PC-9 (cell line): Measurements from ENCODE around the gene OR5B21. TPM values are rescaled to one million over a fixed set of nuclear protein-coding genes. Genes with fewer than 3 reads are reported as not detected.

Experiments used
- BruUV-seq: library from RNA; stranded (reverse); fragments of 400-500 nt; replicated peaks from 2 replicates; lab custom pipeline; 2021; lab: Mats Ljungman, UMichigan
- CTCF ChIA-PET: fragments of 300-600 bp; sonication (Branson Sonifier 250); formaldehyde crosslinking; loops from one replicate; lab custom pipeline; 2022; ENCODE audit warnings: antibody characterized with exemption; lab: Charles Lee
- POLR2A ChIA-PET: fragments of 300-600 bp; sonication (Branson Sonifier 250); formaldehyde crosslinking; loops from one replicate; lab custom pipeline; 2022; ENCODE audit warnings: antibody characterized with exemption; ENCODE audit not compliant: unreplicated experiment; lab: Charles Lee
- DNase-seq, 2 experiments: peaks; one replicate each; pipeline versions ENCODE4 v3.0.0 to v3.0.0-alpha.2; 2015 to 2022; ENCODE audit warnings: mixed read lengths in 1 of 2
- H2AFZ ChIP-seq: fragments of 200-600 bp; sonication (generic); 2 replicates; pipeline ENCODE4 v1.8.1; 2017; ENCODE audit warnings: antibody characterized with exemption
- H3F3A ChIP-seq: fragments of 200-600 bp; sonication (generic); 2 replicates; pipeline ENCODE4 v1.8.1; 2017; ENCODE audit warnings: antibody characterized with exemption, mild to moderate bottlenecking, low read depth; ENCODE audit not compliant: insufficient read depth
- H3K27ac ChIP-seq: fragments of 200-600 bp; sonication (generic); 2 replicates; pipeline ENCODE4 v1.6.1; 2016; ENCODE audit warnings: mixed run types
- H3K27me3 ChIP-seq: fragments of 200-600 bp; sonication (generic); 2 replicates; pipeline ENCODE4 v1.6.1; 2016; ENCODE audit warnings: low read depth, mixed run types; ENCODE audit not compliant: insufficient read depth
- H3K36me3 ChIP-seq: fragments of 200-600 bp; sonication (generic); 2 replicates; pipeline ENCODE4 v1.6.1; 2016; ENCODE audit warnings: low read depth, mixed run types
- H3K4me1 ChIP-seq: fragments of 200-600 bp; sonication (generic); replicated peaks from 2 replicates; pipeline ENCODE4 v1.6.1; 2016; ENCODE audit warnings: mixed run types; ENCODE audit not compliant: insufficient read depth
- H3K4me2 ChIP-seq: fragments of 200-600 bp; sonication (generic); 2 replicates; pipeline ENCODE4 v1.6.1; 2017; ENCODE audit warnings: mixed run types
- H3K4me3 ChIP-seq: fragments of 200-600 bp; sonication (generic); 2 replicates; pipeline ENCODE4 v1.6.1; 2016; ENCODE audit warnings: mixed run types
- H3K79me2 ChIP-seq: fragments of 200-600 bp; sonication (generic); 2 replicates; pipeline ENCODE4 v1.6.1; 2017; ENCODE audit warnings: low read depth, mixed run types
- H3K9me2 ChIP-seq: fragments of 200-600 bp; sonication (generic); 2 replicates; pipeline ENCODE4 v1.8.1; 2017; ENCODE audit warnings: mild to moderate bottlenecking; ENCODE audit not compliant: insufficient read depth
- H3K9me3 ChIP-seq: fragments of 200-600 bp; sonication (generic); 2 replicates; pipeline ENCODE4 v1.8.1; 2016; ENCODE audit warnings: low read depth; ENCODE audit not compliant: insufficient read depth
- H4K20me1 ChIP-seq: fragments of 200-600 bp; sonication (generic); 2 replicates; pipeline ENCODE4 v1.8.1; 2017; ENCODE audit not compliant: insufficient read depth
- EZH2 ChIP-seq: fragments of 200-600 bp; sonication (generic); IDR thresholded peaks from 2 replicates; pipeline ENCODE4 v1.8.0; 2017; ENCODE audit warnings: antibody characterized with exemption, low read depth
- intact Hi-C: fragments of 100-400 bp; cut with micrococcal nuclease; formaldehyde crosslinking; loops from one replicate; pipeline ENCODE4 v1.10.0; 2022; ENCODE audit not compliant: unreplicated experiment
- total RNA-seq: library from RNA; stranded (reverse); gene quantifications from 2 replicates; pipeline ENCODE4 v1.2.3, GENCODE V29; 2021
- TF ChIP-seq, protein P1 (sequence below): fragments of 200-600 bp; sonication (generic); conservative IDR thresholded peaks from 2 replicates; pipeline ENCODE4 v1.6.1; 2017; ENCODE audit warnings: mixed run types, antibody characterized with exemption, mild to moderate bottlenecking, moderate library complexity

The OR5B21 gene
- total RNA-seq, 1 experiment from 2014 or later, result not detected

GRCh38 chr11:58490827-58491226, 17.1 kb downstream of the OR5B21 start:
- Histone ChIP-seq H3K79me2 (no peaks in the 10 kb centered on the region), H2AFZ (no peak overlapping the region), H4K20me1 (no peaks in the 10 kb centered on the region), H3K27ac (no peak overlapping the region), H3F3A (no peaks in the 10 kb centered on the region), H3K27me3 (no peaks in the 10 kb centered on the region), H3K4me3 (no peak overlapping the region), H3K36me3 (no peaks in the 10 kb centered on the region), H3K9me2 (no peaks in the 10 kb centered on the region), H3K4me2 (no peak overlapping the region), H3K9me3 (no peaks in the 10 kb centered on the region), H3K4me1 (no peaks in the 10 kb centered on the region)
- intact Hi-C loops, result no loop called here
- ChIA-PET POLR2A (no interaction called here), CTCF (no interaction called here)
- BruUV-seq, result no TSS peak
- no peak for DNase-seq
- TF ChIP-seq, protein P1, sequence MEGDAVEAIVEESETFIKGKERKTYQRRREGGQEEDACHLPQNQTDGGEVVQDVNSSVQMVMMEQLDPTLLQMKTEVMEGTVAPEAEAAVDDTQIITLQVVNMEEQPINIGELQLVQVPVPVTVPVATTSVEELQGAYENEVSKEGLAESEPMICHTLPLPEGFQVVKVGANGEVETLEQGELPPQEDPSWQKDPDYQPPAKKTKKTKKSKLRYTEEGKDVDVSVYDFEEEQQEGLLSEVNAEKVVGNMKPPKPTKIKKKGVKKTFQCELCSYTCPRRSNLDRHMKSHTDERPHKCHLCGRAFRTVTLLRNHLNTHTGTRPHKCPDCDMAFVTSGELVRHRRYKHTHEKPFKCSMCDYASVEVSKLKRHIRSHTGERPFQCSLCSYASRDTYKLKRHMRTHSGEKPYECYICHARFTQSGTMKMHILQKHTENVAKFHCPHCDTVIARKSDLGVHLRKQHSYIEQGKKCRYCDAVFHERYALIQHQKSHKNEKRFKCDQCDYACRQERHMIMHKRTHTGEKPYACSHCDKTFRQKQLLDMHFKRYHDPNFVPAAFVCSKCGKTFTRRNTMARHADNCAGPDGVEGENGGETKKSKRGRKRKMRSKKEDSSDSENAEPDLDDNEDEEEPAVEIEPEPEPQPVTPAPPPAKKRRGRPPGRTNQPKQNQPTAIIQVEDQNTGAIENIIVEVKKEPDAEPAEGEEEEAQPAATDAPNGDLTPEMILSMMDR, result no peak
- TF ChIP-seq EZH2, result no peak

DNA sequence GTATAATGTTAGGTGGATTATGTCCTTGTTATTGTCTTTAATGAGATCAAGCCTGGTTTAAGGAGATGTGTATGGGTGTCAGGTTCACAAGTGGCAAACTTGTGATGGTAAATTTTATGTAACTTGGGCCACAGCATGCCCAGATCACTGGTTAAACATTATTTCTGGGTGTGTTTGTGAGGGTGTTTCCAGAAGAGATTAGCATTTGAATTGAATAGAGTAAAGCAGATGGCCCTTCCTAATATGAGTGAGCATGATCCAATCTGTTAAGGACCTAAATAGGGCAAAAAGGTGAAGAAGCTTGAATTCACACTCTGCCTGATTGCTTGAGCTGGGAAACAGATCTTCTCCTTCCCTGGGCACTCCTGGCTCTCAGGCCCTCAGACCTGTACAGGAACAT, 20.7 kb downstream of the OR5B21 start:
- no peak for DNase-seq
- TF ChIP-seq, protein P1, result no peak
- no peak for TF ChIP-seq EZH2
- no peak overlapping the region for H3K4me2 ChIP-seq
- no peaks in the 10 kb centered on the region for H3K36me3 ChIP-seq
- ChIA-PET POLR2A (no interaction called here), CTCF (no interaction called here)
- BruUV-seq, result no TSS peak
- H3K9me3 ChIP-seq, result no peaks in the 10 kb centered on the region
- no peak overlapping the region for H2AFZ ChIP-seq
- H3F3A ChIP-seq, result no peaks in the 10 kb centered on the region
- H4K20me1 ChIP-seq, result no peaks in the 10 kb centered on the region
- no peaks in the 10 kb centered on the region for H3K9me2 ChIP-seq
- no peaks in the 10 kb centered on the region for H3K27me3 ChIP-seq
- no peak overlapping the region for H3K4me3 ChIP-seq
- intact Hi-C loops, result no loop called here
- H3K4me1 ChIP-seq, result no peaks in the 10 kb centered on the region
- no peak overlapping the region for H3K27ac ChIP-seq
- H3K79me2 ChIP-seq, result no peaks in the 10 kb centered on the region

DNA sequence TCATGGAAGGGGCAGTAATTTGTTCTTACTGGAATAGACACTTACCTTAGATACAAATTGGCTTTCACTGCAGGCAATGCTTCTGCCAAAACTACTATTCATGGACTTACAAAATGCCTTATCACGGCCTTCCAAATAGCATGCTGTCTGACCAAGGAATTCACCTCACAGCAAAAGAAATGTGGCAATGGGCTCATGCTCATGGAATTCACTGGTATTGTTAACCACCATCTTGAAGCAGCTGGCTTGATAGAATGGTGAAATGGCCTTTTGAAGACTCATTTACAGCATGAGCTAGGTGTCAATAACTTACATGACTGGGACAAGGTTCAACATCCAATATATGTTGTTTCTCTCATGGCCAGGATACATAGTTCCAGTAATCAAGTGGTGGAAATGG, 21.9 kb downstream of the OR5B21 start:
- intact Hi-C loops, result no loop called here
- Histone ChIP-seq H3K4me2 (no peak overlapping the region), H3K9me2 (peaks cover 4% of the 10 kb centered on the region; the same call in 1 of the 2 replicates), H3K27ac (no peak overlapping the region), H3K4me3 (no peak overlapping the region), H2AFZ (no peak overlapping the region), H3K36me3 (no peaks in the 10 kb centered on the region), H4K20me1 (no peaks in the 10 kb centered on the region), H3K4me1 (no peaks in the 10 kb centered on the region), H3F3A (no peaks in the 10 kb centered on the region), H3K9me3 (no peaks in the 10 kb centered on the region), H3K79me2 (no peaks in the 10 kb centered on the region), H3K27me3 (no peaks in the 10 kb centered on the region)
- DNase-seq, result no peak
- no TSS peak for BruUV-seq
- CTCF ChIA-PET, result no interaction called here
- TF ChIP-seq, protein P1, result no peak
- TF ChIP-seq EZH2, result no peak
- POLR2A ChIA-PET, result no interaction called here
